NCI-H2227 treated with DMSO at 0.1 percent for 48 hours (cell line): ENCODE data around the gene DHH.
"Not testable (repeated sequence)": the region's sequence is repeated elsewhere in the genome, so short reads cannot be mapped to it uniquely, and the experiment has no call there.

Experiments
- DNase-seq: peaks from one replicate; lab custom pipeline; 2025; lab: John Stamatoyannopoulos, UW

Gene DHH

GRCh38 chr12:49070971-49071370 lies 23.6 kb downstream of the DHH start:
- no peak for DNase-seq

DNA sequence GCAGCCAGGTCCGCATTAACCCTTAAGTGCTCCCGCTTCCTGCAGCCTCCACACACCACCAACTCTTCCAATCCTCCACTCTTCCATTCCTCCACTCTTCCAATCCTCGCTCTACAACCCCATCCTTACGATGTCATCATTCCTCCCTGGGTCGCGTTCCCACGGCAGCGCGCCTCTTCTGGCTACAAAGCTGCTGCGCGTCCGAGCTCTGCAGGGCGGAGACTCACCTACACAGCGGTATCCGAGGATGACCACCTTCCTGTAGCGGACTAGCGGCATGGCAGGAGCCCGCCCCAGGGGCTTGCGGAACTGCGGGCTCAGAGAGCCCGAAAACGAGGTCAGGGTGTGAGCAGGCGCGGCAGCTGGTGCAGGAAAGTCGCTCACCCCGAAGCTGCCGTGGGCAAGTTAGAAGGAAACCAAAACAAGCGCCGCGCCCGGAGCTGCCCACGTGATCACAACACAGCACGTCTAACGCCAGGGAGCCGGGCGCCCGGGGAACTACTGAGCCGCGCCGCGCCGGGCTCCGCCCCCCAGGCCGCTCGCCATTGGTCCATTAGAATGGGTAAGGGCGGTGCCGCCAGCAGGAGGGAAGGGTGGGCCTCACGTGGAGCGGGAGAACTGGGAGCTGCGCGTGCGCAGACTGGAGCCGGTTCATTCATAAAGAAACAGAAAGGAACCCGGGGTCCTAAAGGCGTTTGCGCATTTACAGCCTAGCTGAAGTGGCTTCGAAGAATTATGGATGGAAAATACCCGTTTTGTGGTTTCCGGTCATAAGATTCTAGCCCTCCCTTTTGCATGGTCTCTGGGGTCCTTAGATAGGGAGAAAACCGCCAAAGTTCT lies 24.9 kb downstream of the DHH start, which contains the start of gene RHEBL1:
Gene RHEBL1 (minus strand): TSS at position 473 of the 840 bp plus-strand sequence. CDS start 194 bp downstream, at position 279.
- DNase-seq: peak; percentile 90

DNA sequence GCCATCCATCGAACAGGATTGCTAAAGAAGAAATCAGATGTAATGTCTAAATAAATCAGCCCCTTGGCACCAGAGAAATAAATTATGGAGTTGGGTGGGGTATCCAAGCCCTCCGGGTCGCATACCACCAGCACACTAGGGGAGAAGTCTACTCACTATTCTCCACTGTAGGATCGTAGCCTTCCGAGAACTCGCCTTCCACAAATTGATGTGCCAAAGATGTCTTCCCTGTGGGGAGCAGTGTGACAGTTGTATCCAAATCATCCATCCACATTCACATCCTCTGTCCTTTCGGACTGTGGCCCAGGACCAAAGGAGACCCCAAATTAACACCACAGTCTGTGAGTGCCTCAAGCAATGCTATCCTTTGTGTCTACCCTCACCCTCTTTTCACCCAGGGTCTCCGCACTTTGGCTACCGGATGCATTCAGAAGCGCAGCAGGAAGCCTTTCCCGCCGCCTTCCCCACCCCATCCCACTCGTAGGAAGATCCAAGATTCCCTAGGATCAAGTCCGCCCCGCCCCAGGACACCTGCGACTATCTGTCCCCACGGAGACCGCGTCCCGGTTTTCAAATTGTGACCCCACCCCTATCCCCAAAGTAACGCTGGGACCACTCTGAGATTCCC lies 25.6 kb downstream of the DHH start:
- DNase-seq: peak; percentile 32

GRCh38 chr12:49066120-49066519 lies 28.5 kb downstream of the DHH start:
- DNase-seq: no peak

GRCh38 chr12:49064767-49065152 lies 29.8 kb downstream of the DHH start:
- DNase-seq: no peak

DNA sequence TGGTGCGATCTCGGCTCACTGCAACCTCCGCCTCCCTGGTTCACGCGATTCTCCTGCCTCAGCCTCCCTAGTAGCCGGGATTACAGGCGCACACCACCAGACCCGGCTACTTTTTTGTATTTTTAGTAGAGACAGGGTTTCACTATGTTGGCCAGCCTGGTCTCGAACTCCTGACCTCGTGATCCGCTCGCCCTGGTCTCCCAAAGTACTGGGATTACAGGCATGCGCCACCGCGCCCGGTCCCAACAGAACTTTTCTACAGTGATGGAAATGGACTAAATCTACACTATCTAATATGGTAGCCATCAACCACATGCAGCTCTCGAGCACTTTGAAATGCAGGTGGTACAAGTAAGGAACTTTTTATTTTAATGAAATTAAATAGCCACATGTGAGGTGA lies 32.7 kb downstream of the DHH start:
- not testable (repeated sequence) for DNase-seq

DNA sequence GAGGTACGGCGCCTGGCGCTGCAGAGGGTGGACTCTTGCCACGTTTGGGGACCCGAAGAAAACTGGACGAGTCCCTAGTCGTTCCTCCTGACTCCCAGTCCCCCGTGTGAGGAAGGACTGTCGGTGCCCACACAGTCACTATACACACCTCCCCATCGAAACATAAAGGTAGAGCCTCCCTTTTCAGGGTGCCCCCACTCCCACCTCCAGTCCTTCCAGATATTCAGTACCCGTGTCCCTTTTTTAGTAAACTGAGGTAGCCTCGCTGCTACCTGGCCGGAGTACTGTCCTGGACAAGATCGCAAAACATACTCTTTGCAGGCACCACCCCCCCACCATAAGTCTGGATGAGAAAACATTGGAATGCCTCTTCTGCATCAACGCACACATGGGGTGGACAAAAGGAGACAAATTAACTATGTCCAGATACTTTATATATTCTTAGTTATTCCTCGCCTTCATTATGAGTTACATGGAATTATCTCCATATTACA lies 33.4 kb downstream of the DHH start:
- DNase-seq: no peak

DNA sequence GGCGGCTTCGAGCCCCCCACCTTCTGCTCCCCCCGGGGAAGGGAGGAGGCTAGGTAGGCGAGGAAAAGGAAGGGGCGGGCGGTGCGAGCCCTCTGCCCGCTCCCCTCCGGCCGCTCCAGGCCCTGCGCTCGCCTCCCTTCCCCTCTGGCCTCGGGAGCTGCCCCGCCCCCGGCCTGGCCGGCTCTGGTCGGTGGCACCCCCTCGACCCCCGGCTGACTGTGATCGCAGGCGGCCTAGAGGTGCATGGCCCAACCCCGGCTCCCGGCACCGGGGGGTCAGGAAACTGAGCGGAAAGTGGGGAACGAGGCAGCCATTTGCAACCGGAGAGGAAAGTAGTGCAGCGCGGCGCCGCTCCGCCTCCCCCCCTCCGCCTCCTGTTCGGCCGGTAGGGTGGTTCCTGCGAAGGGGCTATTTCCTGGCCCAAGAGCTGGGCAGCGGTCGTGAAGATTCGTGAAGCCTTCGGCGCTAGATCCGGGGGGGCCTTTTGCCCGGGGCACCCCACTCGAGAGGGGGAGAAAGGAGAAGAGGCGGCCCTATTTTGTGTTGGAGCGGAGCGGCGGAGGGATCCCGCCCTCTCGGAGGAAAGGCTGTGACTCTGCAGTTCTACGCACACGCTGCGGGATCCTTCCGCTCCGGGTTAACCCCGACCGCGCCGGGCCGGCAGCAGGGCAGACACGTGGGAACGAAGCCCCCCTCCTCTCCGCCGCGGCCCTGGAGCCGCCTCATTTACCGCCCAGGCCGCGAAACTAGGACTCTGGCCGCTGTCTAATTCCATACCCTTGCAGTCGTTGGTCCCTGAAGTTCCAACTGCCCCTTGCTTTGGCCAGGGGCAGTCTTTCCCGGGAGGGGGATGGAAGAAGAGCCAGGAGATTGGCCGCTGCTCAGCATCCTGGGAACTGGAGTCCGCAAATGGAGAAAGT lies 34.1 kb downstream of the DHH start, which contains the start of gene KMT2D:
Gene KMT2D (minus strand): TSS at position 558 of the 920 bp plus-strand sequence. CDS start 5,470 bp downstream, outside the sequence.
- DNase-seq: peak; percentile 64

DNA sequence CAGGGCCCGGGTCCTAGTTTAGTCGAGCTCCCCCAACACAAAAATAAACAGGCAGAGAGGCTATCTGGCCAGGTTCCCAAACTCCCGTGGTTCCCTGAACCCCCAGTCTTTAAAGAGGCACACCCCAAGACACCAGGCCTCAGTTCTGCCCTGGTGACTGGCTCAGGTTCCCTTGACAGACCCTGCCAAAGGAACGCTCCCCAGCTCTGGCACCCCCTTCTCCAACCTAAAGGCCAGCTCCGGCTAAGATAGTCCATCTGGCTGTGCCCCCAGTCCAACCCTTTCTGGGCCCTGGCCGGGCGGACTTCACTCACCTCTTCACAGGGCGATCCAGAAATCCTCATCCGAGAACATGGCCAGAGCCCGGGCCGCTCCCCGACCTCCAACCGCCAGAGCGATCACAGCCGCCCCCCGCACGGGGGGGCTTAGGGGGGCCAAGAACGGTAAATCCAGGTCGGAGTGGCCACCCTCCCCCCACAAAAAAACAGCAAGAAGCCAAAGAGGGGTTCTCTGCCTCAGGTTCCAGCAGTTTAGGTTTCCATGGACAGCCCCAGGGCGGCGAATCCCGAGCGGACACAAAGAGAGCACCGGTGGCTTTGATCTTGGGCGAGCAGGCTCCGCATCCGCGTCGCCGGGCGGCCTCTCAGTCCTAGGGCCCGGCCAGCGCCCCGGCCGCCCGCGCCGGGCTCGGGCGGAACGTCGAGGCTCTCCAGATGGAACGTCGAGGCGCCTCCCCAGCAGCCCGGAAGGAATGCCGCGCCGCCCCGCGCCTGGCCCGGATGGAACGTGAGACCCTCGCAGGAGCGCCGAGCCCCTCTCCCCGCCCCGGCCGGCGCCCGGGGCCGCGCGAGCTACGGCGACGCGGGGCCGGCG lies 35.1 kb downstream of the DHH start:
- DNase-seq: no peak

DNA sequence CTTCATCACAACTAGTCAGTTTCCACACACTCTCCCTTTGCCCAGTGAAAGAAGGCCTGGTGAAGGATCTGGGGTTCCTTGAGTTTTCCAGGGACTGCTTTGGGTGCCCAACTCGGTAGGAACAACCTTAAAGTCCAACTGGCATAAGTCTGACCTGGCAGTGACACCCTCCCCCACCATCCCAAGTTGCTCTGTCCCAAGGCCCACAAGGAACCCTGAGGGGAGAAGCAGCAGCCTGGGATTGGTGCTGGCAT lies 35.6 kb downstream of the DHH start:
- no peak for DNase-seq

- DNase-seq: no peak
Observed at GRCh38 chr12:49058366-49059044, 36.1 kb downstream of the DHH start.

DNA sequence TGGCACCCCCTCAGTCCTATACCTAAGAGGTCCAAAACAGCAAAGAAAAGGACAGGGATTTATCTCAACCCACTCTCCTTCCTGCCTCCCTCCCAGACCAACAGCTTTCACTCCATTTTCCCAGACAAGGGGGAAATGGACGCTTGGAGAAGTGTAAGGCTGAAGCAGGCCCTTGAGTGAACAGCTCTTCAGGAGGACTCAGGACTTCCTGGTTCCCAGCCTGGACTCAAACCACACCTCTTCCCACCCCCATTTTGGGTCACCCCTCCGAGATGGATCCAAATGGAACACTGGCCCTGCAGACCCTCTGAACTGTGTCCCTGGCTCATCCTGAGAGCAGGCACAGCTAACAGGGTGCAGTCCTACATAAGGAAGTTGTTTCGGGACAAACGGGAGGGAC lies 36.7 kb downstream of the DHH start:
- DNase-seq: no peak

GRCh38 chr12:49055978-49056754 lies 38.4 kb downstream of the DHH start:
- no peak for DNase-seq

GRCh38 chr12:49055092-49055491 lies 39.5 kb downstream of the DHH start:
- DNase-seq: no peak

- no peak for DNase-seq
Observed at GRCh38 chr12:49054524-49054923, 40.1 kb downstream of the DHH start.

DNA sequence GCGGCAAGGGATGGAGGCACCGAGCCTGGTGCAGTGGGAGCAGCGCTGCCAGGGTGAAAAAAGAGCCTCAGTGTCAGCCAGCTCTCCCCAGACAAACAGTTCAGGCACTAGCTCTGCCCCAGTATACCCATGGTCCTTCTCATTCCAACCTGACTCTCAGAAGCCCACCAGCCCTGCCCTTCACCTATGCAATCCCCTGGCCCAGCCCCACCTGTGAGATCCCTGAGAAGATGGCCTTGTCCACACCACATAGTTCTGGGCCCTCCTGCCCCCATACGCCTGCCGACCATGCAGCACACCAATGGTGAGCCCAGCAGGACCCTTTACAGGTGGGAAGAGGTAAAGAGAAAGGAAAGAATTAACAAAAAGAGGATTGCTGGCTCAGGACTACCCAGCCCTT lies 40.5 kb downstream of the DHH start:
- no peak for DNase-seq

- DNase-seq: no peak
Observed at GRCh38 chr12:49052451-49053208, 42.0 kb downstream of the DHH start.

GRCh38 chr12:49051777-49052438 lies 42.7 kb downstream of the DHH start:
- no peak for DNase-seq

GRCh38 chr12:49051373-49051764 lies 43.2 kb downstream of the DHH start:
- DNase-seq: no peak
